ENCODE results near the gene LRP1B. TPM values are rescaled to one million over a fixed set of nuclear protein-coding genes. Genes with fewer than 3 reads are reported as not detected.

LRP1B gene
- total and polyA plus RNA-seq, 2 of the 8 experiments (the other 6 are each of a cell fraction or from before 2014, with no cell fraction given): 0.03 TPM; not detected in 1

GRCh38 chr2:142179686-142180085 lies 48.9 kb upstream of the LRP1B start (continued):
- TF ChIP-seq SIX5 (IDR thresholded peaks at IDR 0.05; ENCODE audit: low read depth, low read length) (no peak), KDM5A (IDR thresholded peaks at IDR 0.05; ENCODE audit: low read length) (no peak), CEBPB (IDR thresholded peaks at IDR 0.05; ENCODE audit: low read depth, low read length) (no peak), SIN3A (conservative IDR thresholded peaks at IDR 0.05 in 1 of 2, IDR thresholded peaks at IDR 0.05 in 1 of 2; ENCODE audit: low read depth in 1 of 2, low read length in 2 of 2) (no peak)
- TF ChIP-seq, protein P1, sequence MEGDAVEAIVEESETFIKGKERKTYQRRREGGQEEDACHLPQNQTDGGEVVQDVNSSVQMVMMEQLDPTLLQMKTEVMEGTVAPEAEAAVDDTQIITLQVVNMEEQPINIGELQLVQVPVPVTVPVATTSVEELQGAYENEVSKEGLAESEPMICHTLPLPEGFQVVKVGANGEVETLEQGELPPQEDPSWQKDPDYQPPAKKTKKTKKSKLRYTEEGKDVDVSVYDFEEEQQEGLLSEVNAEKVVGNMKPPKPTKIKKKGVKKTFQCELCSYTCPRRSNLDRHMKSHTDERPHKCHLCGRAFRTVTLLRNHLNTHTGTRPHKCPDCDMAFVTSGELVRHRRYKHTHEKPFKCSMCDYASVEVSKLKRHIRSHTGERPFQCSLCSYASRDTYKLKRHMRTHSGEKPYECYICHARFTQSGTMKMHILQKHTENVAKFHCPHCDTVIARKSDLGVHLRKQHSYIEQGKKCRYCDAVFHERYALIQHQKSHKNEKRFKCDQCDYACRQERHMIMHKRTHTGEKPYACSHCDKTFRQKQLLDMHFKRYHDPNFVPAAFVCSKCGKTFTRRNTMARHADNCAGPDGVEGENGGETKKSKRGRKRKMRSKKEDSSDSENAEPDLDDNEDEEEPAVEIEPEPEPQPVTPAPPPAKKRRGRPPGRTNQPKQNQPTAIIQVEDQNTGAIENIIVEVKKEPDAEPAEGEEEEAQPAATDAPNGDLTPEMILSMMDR (IDR thresholded peaks at IDR 0.05; ENCODE audit: control extremely low read depth in 1 of 3, insufficient read depth in 1 of 3, low read depth in 1 of 3, low read length in 3 of 3): no peak

Data from H1 (cell line).